ENCODE data around the gene LRRC27. TPM values are rescaled to one million over a fixed set of nuclear protein-coding genes. Genes with fewer than 3 reads are reported as not detected.

The LRRC27 gene
- total RNA-seq, 6 experiments from 2014 or later, result 2.2 to 5.4 (median 3.2) TPM

DNA sequence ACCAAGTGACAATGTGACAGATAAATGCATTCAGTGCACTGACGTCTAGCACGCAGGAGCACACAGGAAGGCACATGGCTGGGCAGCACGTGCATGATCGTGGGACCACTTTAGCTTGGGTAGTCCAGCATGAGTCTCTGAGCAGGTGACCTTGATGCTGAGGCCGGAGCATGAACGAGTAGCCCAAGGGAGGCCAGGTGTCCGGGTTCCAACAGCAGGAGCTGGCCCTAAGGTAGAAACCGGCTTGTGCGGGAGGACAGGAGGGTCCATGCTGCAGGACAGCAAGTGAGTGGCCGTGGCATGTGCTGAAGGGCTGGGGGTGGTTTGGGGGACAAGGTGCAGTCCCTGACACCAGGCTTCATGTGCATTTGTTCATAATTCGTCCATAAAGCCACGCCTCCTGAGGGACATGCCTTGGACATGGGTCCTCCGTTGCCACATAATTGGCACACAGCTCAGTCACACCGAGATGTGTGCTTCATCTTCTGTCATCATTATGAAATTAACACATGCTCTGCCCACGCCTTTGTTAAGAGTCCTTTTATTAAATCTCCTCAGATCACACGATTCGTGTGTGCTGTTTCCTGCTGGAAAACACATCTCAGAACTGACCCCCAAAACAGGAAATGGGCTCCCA lies 21.2 kb upstream of the LRRC27 start:
- DNase-seq, result peak in 1 of 3 donors; percentile 39
- Histone ChIP-seq H3K4me3 (no peak overlapping the region), H3K27me3 (no peaks in the 10 kb centered on the region), H3K27ac (no peak overlapping the region), H3K4me1 (peaks cover 0 to 16% (median 0%) of the 10 kb centered on the region in 4 donors), H3K36me3 (no peaks in the 10 kb centered on the region), H3K9me3 (no peaks in the 10 kb centered on the region)
- no peak for TF ChIP-seq POLR2A (IDR thresholded peaks at IDR 0.05)
- TF ChIP-seq, protein P1, sequence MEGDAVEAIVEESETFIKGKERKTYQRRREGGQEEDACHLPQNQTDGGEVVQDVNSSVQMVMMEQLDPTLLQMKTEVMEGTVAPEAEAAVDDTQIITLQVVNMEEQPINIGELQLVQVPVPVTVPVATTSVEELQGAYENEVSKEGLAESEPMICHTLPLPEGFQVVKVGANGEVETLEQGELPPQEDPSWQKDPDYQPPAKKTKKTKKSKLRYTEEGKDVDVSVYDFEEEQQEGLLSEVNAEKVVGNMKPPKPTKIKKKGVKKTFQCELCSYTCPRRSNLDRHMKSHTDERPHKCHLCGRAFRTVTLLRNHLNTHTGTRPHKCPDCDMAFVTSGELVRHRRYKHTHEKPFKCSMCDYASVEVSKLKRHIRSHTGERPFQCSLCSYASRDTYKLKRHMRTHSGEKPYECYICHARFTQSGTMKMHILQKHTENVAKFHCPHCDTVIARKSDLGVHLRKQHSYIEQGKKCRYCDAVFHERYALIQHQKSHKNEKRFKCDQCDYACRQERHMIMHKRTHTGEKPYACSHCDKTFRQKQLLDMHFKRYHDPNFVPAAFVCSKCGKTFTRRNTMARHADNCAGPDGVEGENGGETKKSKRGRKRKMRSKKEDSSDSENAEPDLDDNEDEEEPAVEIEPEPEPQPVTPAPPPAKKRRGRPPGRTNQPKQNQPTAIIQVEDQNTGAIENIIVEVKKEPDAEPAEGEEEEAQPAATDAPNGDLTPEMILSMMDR (IDR thresholded peaks at IDR 0.05), result no peak
- 63% methylated on average over 4 of the region's 17 CpGs for WGBS (ENCODE audit: insufficient coverage, low coverage, low lambda C conversion rate, missing lambda C conversion rate)
- intact Hi-C loops (cut with DNase I), result no loop called here
- no peak for ATAC-seq

DNA sequence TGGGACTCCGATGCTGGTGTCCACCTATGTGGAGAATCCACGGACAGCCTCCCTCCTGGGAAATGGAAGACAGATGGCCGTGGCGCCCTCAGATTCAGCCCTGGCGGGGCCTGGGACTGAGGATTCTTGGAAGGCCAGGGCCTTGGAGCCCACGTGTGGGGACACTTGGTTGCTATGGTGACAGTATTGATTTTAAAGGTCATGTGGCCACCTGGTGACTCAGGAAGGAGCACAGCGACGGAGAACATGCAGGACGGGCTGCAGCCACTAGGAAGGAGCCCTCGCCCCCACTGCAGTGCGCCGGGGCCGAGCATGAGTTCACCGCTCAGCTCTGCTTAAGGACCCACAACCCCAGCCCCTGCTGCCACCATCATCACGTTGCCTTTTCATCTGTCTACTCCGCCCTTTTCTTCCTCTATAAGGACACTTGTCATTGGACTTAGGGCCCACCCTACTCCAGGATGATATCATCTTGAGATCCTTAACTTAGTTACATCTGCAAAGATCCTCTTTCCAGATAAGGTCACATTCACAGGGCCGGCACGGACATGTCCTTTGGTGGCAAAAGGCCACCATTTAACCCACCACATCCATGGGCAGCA lies 20.6 kb upstream of the LRRC27 start:
- DNase-seq, result peak in 1 of 3 donors; percentile 29
- TF ChIP-seq, protein P1 (IDR thresholded peaks at IDR 0.05), result no peak
- TF ChIP-seq POLR2A (IDR thresholded peaks at IDR 0.05), result no peak
- Histone ChIP-seq H3K4me1 (peaks cover 0 to 16% (median 0%) of the 10 kb centered on the region in 4 donors), H3K9me3 (no peaks in the 10 kb centered on the region), H3K36me3 (no peaks in the 10 kb centered on the region), H3K27ac (no peak overlapping the region), H3K27me3 (no peaks in the 10 kb centered on the region), H3K4me3 (no peak overlapping the region)
- no peak for ATAC-seq
- intact Hi-C loops (cut with DNase I), result no loop called here
- 64% methylated on average over 9 of the region's 18 CpGs for WGBS (ENCODE audit: insufficient coverage, low coverage, low lambda C conversion rate, missing lambda C conversion rate)

DNA sequence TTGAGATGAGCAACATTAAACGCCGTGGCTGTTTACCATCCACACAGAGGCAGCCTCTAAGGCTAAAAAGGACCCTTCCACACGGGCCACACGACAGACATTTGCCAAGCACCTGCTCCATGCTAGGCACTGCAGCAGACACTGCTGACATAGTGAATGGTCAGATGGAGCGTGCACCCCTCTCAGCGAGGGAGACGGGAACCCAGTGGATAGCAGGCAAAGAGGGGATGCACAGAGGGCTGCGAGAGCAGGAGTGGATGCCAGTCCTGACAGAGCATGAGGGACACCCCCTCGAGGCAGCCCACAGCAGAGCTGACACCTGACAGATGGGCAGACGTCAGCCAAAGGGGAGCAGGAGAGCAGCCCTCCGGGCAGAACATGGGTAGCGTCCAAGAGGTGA lies 18.7 kb upstream of the LRRC27 start:
- WGBS (ENCODE audit: insufficient coverage, low coverage, low lambda C conversion rate, missing lambda C conversion rate), result 72% methylated on average over 7 of the region's 12 CpGs
- TF ChIP-seq, protein P1 (IDR thresholded peaks at IDR 0.05), result no peak
- no peak for TF ChIP-seq POLR2A (IDR thresholded peaks at IDR 0.05)
- Histone ChIP-seq H3K27ac (no peak overlapping the region), H3K9me3 (no peaks in the 10 kb centered on the region), H3K27me3 (no peaks in the 10 kb centered on the region), H3K4me3 (no peak overlapping the region), H3K36me3 (no peaks in the 10 kb centered on the region), H3K4me1 (peaks cover 0 to 6% (median 0%) of the 10 kb centered on the region in 4 donors)
- ATAC-seq (no peak), DNase-seq (no peak)
- intact Hi-C loops (cut with DNase I), result no loop called here

DNA sequence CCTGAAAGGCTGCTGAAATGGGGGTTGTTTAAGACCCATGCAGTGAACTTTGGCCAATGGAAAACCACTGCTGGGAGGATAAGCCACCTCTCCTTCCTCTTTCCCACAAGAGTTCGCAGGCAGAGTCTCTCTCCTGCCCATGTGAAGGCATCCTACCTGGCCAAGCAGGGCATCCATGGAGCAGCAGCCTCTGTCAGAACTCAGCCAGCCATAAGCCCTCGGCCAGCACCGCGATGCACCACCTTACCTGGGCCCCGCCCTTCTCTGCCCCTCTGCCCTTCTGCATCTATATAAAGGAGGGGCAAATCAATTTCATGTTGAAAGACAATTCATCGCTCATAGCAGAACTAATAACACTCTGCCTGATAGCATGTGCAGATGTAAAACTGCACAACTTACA lies 18.1 kb upstream of the LRRC27 start:
- TF ChIP-seq, protein P1 (IDR thresholded peaks at IDR 0.05), result no peak
- TF ChIP-seq POLR2A (IDR thresholded peaks at IDR 0.05), result no peak
- no peak for DNase-seq
- intact Hi-C loops (cut with DNase I), result no loop called here
- no peaks in the 10 kb centered on the region for H3K9me3 ChIP-seq
- no peaks in the 10 kb centered on the region for H3K27me3 ChIP-seq
- H3K4me3 ChIP-seq, result no peak overlapping the region
- 86% methylated on average over 2 of the region's 6 CpGs for WGBS (ENCODE audit: insufficient coverage, low coverage, low lambda C conversion rate, missing lambda C conversion rate)
- no peak for ATAC-seq
- H3K4me1 ChIP-seq, result peaks cover 0 to under 1% (median 0%) of the 10 kb centered on the region in 4 donors
- no peak overlapping the region for H3K27ac ChIP-seq
- no peaks in the 10 kb centered on the region for H3K36me3 ChIP-seq
